WTC11 (cell line): ENCODE data around the gene ABHD15. TPM values are rescaled to one million over a fixed set of nuclear protein-coding genes. Genes with fewer than 3 reads are reported as not detected.
A peak's percentile ranks its signal among the peaks of the same experiment; 100 is the strongest.

Experiments used
- ATAC-seq: fragments of 200-7000 bp; cut with Tn5 transposase; 2 replicates; pipeline ENCODE4 v1.10.0; 2021; ENCODE audit warnings: mild to moderate bottlenecking, moderate library complexity
- CTCF ChIA-PET: fragments of 300-600 bp; sonication (Branson Sonifier 250); formaldehyde crosslinking; loops from one replicate; lab custom pipeline; 2021; ENCODE audit warnings: antibody characterized with exemption; lab: Charles Lee
- POLR2A ChIA-PET: fragments of 350-600 bp; sonication (Branson Sonifier 250); formaldehyde crosslinking; loops from one replicate; lab custom pipeline; 2021; ENCODE audit warnings: antibody characterized with exemption; lab: Charles Lee
- DNase-seq: peaks from one replicate; pipeline ENCODE4 v3.0.0; 2021; ENCODE audit warnings: low spot score
- H3K27ac Mint-ChIP-seq: 2 replicates; pipeline ENCODE4 v1.8.0; 2021; ENCODE audit warnings: mixed read lengths
- H3K27me3 Mint-ChIP-seq: 2 replicates; pipeline ENCODE4 v1.8.0; 2021; ENCODE audit warnings: low read depth, mild to moderate bottlenecking, moderate library complexity, mixed read lengths
- H3K36me3 Mint-ChIP-seq: 2 replicates; pipeline ENCODE4 v1.8.0; 2021; ENCODE audit warnings: mixed read lengths
- H3K4me1 Mint-ChIP-seq: 2 replicates; pipeline ENCODE4 v1.8.0; 2022; ENCODE audit warnings: mixed read lengths
- H3K4me3 Mint-ChIP-seq: 2 replicates; pipeline ENCODE4 v1.8.0; 2021; ENCODE audit warnings: mild to moderate bottlenecking, moderate library complexity, mixed read lengths
- H3K9me3 Mint-ChIP-seq: 2 replicates; pipeline ENCODE4 v1.8.0; 2021; ENCODE audit warnings: mixed read lengths
- ELF4 ChIP-seq: sonication (generic); formaldehyde crosslinking; IDR thresholded peaks from 2 replicates; pipeline ENCODE4 v1.8.1; 2022; ENCODE audit warnings: low read depth, mild to moderate bottlenecking, moderate library complexity, missing genetic modification reagents
- FOXJ3 ChIP-seq: sonication (generic); formaldehyde crosslinking; IDR thresholded peaks from 2 replicates; pipeline ENCODE4 v1.9.0; 2021; ENCODE audit warnings: missing genetic modification reagents, mild to moderate bottlenecking, borderline replicate concordance
- GRHL2 ChIP-seq: fragments of 250-450 bp; sonication (Bioruptor Pico); IDR thresholded peaks from 2 replicates; pipeline ENCODE4 v1.8.0; 2022; ENCODE audit warnings: mild to moderate bottlenecking, moderate library complexity; ENCODE audit not compliant: insufficient replicate concordance, severe bottlenecking
- HMGA2 ChIP-seq: fragments of 250-450 bp; sonication (Bioruptor Pico); IDR thresholded peaks from 2 replicates; pipeline ENCODE4 v1.4.0; 2021; ENCODE audit warnings: mild to moderate bottlenecking, moderate library complexity
- OVOL2 ChIP-seq: fragments of 250-450 bp; sonication (Bioruptor Pico); IDR thresholded peaks from 2 replicates; pipeline ENCODE4 v1.9.0; 2021; ENCODE audit warnings: mild to moderate bottlenecking, borderline replicate concordance
- PRRX2 ChIP-seq: fragments of 250-450 bp; sonication (Bioruptor Pico); IDR thresholded peaks from 2 replicates; pipeline ENCODE4 v1.8.0; 2021; ENCODE audit warnings: mild to moderate bottlenecking
- RORB ChIP-seq: fragments of 250-450 bp; sonication (Bioruptor Pico); IDR thresholded peaks from 2 replicates; pipeline ENCODE4 v1.9.0; 2021; ENCODE audit warnings: mild to moderate bottlenecking
- SMAD3 ChIP-seq: sonication (generic); formaldehyde crosslinking; IDR thresholded peaks from 2 replicates; pipeline ENCODE4 v1.8.0; 2022; ENCODE audit warnings: missing genetic modification reagents, mild to moderate bottlenecking, borderline replicate concordance
- SOX15 ChIP-seq: fragments of 250-450 bp; sonication (Bioruptor Pico); IDR thresholded peaks from 2 replicates; pipeline ENCODE4 v1.9.0; 2021; ENCODE audit warnings: mild to moderate bottlenecking
- USF1 ChIP-seq: sonication (generic); formaldehyde crosslinking; IDR thresholded peaks from 2 replicates; pipeline ENCODE4 v1.8.0; 2022; ENCODE audit warnings: mild to moderate bottlenecking, missing genetic modification reagents
- ZBTB21 ChIP-seq: sonication (generic); formaldehyde crosslinking; IDR thresholded peaks from 2 replicates; pipeline ENCODE4 v1.8.1; 2023; ENCODE audit warnings: mild to moderate bottlenecking, missing genetic modification reagents, borderline replicate concordance
- ZNF232 ChIP-seq: sonication (generic); formaldehyde crosslinking; IDR thresholded peaks from 2 replicates; pipeline ENCODE4 v1.8.0; 2022; ENCODE audit warnings: mild to moderate bottlenecking, missing genetic modification reagents
- total RNA-seq: library from RNA; stranded (reverse); gene quantifications from 3 replicates; pipeline ENCODE4 v1.2.3, GENCODE V29; 2021
- TF ChIP-seq, protein P1 (sequence below): sonication (generic); formaldehyde crosslinking; IDR thresholded peaks from 2 replicates; pipeline ENCODE4 v1.8.0; 2023; ENCODE audit warnings: missing genetic modification reagents, mild to moderate bottlenecking, borderline replicate concordance
- TF ChIP-seq, protein P2 (sequence below): sonication (generic); formaldehyde crosslinking; IDR thresholded peaks from 2 replicates; pipeline ENCODE4 v1.8.1; 2023; ENCODE audit warnings: mild to moderate bottlenecking, missing genetic modification reagents
- TF ChIP-seq, protein P3 (sequence below): sonication (generic); formaldehyde crosslinking; IDR thresholded peaks from 2 replicates; pipeline ENCODE4 v1.8.1; 2023; ENCODE audit warnings: mild to moderate bottlenecking, missing genetic modification reagents
- TF ChIP-seq, protein P4 (sequence below): fragments of 250-450 bp; sonication (Bioruptor Pico); IDR thresholded peaks from 2 replicates; pipeline ENCODE4 v1.9.0; 2021; ENCODE audit warnings: mild to moderate bottlenecking
- TF ChIP-seq, protein P5 (sequence below): sonication (generic); formaldehyde crosslinking; IDR thresholded peaks from 2 replicates; pipeline ENCODE4 v1.8.0; 2022; ENCODE audit warnings: missing genetic modification reagents

Gene ABHD15
- total RNA-seq, 1 experiment from 2014 or later = 2.8 TPM

DNA sequence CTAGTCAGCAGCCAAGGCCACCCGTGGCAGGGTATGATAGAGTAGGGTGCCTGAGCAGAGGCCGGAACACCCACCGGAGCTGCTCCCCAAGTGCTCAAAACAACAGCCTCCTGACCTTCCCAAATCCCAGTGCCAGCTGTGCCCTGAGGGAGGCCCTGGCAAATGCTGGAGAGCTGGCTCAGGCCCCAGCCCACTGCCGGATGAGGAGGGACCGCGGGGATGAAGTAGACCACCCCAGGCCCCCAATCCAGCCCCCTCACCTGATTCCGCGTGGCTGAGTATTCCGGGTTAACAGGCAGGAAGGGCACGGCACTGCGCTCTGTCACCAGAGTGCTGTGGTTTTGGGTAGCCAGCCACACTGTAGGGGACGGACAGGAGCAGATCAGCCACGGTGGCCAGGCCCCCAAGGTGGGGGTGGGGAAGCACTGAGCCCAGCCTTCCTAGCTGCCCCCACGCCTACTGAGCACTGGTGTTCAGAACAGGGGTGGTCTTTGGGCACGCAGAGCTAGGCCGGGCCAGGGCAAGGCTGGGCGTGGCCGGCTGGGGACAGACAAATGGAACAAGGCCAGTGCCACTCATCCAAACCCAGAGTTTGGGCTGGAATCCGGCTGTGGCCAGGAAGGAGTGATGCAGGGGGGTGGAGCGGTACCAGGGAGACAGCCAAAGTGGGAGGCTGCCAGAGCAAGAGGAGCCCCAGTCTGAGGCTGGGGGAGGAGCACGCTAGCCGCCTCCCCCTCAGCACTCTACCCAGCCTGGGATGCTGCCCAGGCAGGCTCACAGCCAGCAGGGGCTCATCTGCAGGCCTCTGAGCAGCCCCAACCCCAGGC is 10.8 kb upstream of the ABHD15 start:
- no peak for TF ChIP-seq RORB (CRISPR knock-in tag)
- TF ChIP-seq ZBTB21 (CRISPR knock-in tag) = no peak
- no peak for TF ChIP-seq GRHL2 (CRISPR knock-in tag)
- TF ChIP-seq, protein P1, sequence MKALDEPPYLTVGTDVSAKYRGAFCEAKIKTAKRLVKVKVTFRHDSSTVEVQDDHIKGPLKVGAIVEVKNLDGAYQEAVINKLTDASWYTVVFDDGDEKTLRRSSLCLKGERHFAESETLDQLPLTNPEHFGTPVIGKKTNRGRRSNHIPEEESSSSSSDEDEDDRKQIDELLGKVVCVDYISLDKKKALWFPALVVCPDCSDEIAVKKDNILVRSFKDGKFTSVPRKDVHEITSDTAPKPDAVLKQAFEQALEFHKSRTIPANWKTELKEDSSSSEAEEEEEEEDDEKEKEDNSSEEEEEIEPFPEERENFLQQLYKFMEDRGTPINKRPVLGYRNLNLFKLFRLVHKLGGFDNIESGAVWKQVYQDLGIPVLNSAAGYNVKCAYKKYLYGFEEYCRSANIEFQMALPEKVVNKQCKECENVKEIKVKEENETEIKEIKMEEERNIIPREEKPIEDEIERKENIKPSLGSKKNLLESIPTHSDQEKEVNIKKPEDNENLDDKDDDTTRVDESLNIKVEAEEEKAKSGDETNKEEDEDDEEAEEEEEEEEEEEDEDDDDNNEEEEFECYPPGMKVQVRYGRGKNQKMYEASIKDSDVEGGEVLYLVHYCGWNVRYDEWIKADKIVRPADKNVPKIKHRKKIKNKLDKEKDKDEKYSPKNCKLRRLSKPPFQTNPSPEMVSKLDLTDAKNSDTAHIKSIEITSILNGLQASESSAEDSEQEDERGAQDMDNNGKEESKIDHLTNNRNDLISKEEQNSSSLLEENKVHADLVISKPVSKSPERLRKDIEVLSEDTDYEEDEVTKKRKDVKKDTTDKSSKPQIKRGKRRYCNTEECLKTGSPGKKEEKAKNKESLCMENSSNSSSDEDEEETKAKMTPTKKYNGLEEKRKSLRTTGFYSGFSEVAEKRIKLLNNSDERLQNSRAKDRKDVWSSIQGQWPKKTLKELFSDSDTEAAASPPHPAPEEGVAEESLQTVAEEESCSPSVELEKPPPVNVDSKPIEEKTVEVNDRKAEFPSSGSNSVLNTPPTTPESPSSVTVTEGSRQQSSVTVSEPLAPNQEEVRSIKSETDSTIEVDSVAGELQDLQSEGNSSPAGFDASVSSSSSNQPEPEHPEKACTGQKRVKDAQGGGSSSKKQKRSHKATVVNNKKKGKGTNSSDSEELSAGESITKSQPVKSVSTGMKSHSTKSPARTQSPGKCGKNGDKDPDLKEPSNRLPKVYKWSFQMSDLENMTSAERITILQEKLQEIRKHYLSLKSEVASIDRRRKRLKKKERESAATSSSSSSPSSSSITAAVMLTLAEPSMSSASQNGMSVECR (CRISPR knock-in tag) = 0 out of 2 replicates have a peak, but pooled peaks have one; percentile 22
- TF ChIP-seq, all 79 proteins: peak for 1
- no peaks in the 10 kb centered on the region for H3K27me3 Mint-ChIP-seq
- ChIA-PET CTCF (interaction anchor here (0.9 to 7.5 kb wide), 8 partner anchors 14 to 61 kb away, joined by 3 to 72 read pairs (median 4); partner anchors contain the start of gene ANKRD13B), POLR2A (no interaction called here)
- H3K4me3 Mint-ChIP-seq = no peak overlapping the region
- peaks cover 34% of the 10 kb centered on the region for H3K36me3 Mint-ChIP-seq
- ATAC-seq (no peak), DNase-seq (no peak)
- peaks cover 8% of the 10 kb centered on the region for H3K4me1 Mint-ChIP-seq
- H3K27ac Mint-ChIP-seq = peak overlapping the region; percentile 67; the same call in 1 of the 2 replicates
- no peaks in the 10 kb centered on the region for H3K9me3 Mint-ChIP-seq

DNA sequence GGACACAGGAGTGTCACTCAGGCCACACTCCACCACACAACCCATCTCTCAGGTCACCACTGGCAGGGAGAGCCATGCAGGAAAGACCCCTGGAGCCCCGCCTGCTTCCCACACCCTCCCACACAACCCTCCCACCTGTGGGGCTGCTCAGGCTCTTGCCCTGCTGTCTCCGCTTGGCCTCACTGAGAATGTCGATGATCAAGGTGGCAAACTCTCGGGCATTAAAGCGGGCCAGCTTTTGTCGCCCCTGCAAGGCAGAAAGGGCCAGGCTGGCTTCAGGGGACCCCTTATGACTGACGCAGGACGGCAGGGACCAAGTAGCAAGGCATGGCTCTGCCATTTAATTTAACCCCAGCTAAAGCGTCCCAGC is 10.1 kb upstream of the ABHD15 start:
- ChIA-PET CTCF (interaction anchor here (0.7 to 7.5 kb wide), 8 partner anchors 11 to 62 kb away, joined by 3 to 65 read pairs (median 3); partner anchors contain the start of gene ANKRD13B), POLR2A (no interaction called here)
- H3K36me3 Mint-ChIP-seq = peaks cover 28% of the 10 kb centered on the region

GRCh38 chr17:29576214-29577000 is 9.6 kb upstream of the ABHD15 start:
- ChIA-PET CTCF (interaction anchor here (0.7 to 7.5 kb wide), 8 partner anchors 11 to 63 kb away, joined by 3 to 65 read pairs (median 3); partner anchors contain the start of gene ANKRD13B), POLR2A (interaction anchor here (0.5 kb wide), 1 partner anchor 304 kb away, joined by 5 read pairs; no protein-coding TSS in a partner anchor)
- Mint-ChIP-seq H3K4me1 (peaks cover 8% of the 10 kb centered on the region), H3K27ac (no peak overlapping the region), H3K9me3 (no peaks in the 10 kb centered on the region), H3K4me3 (no peak overlapping the region), H3K27me3 (no peaks in the 10 kb centered on the region), H3K36me3 (peaks cover 27% of the 10 kb centered on the region)
- DNase-seq = no peak
- ATAC-seq = no peak
- TF ChIP-seq SMAD3 = no peak
- TF ChIP-seq SOX15 (CRISPR knock-in tag) = no peak
- TF ChIP-seq, protein P2, sequence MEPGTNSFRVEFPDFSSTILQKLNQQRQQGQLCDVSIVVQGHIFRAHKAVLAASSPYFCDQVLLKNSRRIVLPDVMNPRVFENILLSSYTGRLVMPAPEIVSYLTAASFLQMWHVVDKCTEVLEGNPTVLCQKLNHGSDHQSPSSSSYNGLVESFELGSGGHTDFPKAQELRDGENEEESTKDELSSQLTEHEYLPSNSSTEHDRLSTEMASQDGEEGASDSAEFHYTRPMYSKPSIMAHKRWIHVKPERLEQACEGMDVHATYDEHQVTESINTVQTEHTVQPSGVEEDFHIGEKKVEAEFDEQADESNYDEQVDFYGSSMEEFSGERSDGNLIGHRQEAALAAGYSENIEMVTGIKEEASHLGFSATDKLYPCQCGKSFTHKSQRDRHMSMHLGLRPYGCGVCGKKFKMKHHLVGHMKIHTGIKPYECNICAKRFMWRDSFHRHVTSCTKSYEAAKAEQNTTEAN (CRISPR knock-in tag) = no peak
- TF ChIP-seq USF1 (CRISPR knock-in tag) = no peak
- TF ChIP-seq, protein P3, sequence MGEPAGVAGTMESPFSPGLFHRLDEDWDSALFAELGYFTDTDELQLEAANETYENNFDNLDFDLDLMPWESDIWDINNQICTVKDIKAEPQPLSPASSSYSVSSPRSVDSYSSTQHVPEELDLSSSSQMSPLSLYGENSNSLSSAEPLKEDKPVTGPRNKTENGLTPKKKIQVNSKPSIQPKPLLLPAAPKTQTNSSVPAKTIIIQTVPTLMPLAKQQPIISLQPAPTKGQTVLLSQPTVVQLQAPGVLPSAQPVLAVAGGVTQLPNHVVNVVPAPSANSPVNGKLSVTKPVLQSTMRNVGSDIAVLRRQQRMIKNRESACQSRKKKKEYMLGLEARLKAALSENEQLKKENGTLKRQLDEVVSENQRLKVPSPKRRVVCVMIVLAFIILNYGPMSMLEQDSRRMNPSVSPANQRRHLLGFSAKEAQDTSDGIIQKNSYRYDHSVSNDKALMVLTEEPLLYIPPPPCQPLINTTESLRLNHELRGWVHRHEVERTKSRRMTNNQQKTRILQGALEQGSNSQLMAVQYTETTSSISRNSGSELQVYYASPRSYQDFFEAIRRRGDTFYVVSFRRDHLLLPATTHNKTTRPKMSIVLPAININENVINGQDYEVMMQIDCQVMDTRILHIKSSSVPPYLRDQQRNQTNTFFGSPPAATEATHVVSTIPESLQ (CRISPR knock-in tag) = no peak
- TF ChIP-seq, protein P4, sequence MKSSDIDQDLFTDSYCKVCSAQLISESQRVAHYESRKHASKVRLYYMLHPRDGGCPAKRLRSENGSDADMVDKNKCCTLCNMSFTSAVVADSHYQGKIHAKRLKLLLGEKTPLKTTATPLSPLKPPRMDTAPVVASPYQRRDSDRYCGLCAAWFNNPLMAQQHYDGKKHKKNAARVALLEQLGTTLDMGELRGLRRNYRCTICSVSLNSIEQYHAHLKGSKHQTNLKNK (CRISPR knock-in tag) = no peak
- TF ChIP-seq ZNF232 = no peak
- TF ChIP-seq FOXJ3 (CRISPR knock-in tag) = no peak
- TF ChIP-seq, protein P5, sequence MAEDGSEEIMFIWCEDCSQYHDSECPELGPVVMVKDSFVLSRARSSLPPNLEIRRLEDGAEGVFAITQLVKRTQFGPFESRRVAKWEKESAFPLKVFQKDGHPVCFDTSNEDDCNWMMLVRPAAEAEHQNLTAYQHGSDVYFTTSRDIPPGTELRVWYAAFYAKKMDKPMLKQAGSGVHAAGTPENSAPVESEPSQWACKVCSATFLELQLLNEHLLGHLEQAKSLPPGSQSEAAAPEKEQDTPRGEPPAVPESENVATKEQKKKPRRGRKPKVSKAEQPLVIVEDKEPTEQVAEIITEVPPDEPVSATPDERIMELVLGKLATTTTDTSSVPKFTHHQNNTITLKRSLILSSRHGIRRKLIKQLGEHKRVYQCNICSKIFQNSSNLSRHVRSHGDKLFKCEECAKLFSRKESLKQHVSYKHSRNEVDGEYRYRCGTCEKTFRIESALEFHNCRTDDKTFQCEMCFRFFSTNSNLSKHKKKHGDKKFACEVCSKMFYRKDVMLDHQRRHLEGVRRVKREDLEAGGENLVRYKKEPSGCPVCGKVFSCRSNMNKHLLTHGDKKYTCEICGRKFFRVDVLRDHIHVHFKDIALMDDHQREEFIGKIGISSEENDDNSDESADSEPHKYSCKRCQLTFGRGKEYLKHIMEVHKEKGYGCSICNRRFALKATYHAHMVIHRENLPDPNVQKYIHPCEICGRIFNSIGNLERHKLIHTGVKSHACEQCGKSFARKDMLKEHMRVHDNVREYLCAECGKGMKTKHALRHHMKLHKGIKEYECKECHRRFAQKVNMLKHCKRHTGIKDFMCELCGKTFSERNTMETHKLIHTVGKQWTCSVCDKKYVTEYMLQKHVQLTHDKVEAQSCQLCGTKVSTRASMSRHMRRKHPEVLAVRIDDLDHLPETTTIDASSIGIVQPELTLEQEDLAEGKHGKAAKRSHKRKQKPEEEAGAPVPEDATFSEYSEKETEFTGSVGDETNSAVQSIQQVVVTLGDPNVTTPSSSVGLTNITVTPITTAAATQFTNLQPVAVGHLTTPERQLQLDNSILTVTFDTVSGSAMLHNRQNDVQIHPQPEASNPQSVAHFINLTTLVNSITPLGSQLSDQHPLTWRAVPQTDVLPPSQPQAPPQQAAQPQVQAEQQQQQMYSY (CRISPR knock-in tag) = no peak
- no peak for TF ChIP-seq OVOL2 (CRISPR knock-in tag)
- no peak for TF ChIP-seq HMGA2 (CRISPR knock-in tag)

More for the DNA sequence above, 10.1 kb upstream of the ABHD15 start:
- Mint-ChIP-seq H3K27me3 (no peaks in the 10 kb centered on the region), H3K9me3 (no peaks in the 10 kb centered on the region), H3K4me1 (peaks cover 8% of the 10 kb centered on the region), H3K27ac (no peak overlapping the region), H3K4me3 (no peak overlapping the region)
- DNase-seq (no peak), ATAC-seq (no peak)
- TF ChIP-seq ELF4 = no peak
- no peak for TF ChIP-seq PRRX2 (CRISPR knock-in tag)
